ENCODE measurements around the gene NOD2.

The NOD2 gene

DNA sequence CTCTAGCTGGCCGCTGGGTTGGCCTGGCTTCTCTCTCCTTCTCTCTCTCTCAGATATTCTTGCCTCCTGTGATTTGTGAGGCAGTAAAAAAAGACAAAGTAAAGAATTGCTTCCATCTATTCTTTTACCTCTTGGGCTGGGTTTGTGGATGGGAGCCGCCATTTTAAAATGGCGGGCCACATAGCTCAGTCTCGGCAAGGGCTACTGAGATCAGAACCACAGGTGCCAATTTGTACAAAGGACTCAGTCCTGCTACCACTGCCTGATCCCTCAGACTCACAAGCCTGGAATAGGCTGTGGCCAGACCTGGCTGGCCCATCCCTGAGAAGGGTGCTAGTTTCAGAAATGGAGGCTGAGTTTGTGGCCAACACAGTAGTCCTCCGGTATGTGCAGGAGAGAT is 24.1 kb downstream of the NOD2 start:
- no peak for DNase-seq (ENCODE audit: low read depth in 2 of 2)

DNA sequence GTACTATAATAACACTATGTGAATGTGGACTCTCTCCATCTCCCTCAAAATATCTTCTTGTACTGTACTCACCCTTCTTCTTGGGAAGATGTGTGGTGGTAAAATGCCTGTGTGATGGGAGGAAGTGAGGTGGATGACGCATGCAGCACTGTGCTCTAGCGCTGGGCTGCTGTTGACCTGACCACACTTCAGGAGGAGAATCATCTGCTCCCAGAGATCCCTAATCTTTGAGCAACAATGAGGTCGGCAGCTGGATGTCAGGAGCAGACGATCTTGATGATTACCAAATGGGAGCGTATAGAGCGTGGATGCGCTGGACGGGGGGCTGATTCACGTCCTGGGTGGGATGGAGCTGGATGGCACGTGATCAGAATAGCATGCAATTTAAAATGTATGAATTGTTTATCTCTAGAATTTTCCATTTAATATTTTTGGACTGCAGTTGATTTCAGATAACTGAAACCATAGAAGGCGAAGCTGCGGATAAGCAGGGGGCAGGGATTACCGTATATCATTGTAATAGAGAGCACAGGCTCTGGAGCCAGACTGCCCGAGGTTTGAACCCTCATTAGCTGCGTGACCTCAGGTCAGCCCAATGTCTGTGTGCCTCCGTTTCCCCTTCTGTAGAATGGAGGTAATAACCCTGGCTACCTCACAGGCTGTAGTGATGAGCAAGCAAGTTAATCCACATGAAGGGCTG is 24.8 kb downstream of the NOD2 start:
- no peak for DNase-seq (ENCODE audit: low read depth in 2 of 2)

DNA sequence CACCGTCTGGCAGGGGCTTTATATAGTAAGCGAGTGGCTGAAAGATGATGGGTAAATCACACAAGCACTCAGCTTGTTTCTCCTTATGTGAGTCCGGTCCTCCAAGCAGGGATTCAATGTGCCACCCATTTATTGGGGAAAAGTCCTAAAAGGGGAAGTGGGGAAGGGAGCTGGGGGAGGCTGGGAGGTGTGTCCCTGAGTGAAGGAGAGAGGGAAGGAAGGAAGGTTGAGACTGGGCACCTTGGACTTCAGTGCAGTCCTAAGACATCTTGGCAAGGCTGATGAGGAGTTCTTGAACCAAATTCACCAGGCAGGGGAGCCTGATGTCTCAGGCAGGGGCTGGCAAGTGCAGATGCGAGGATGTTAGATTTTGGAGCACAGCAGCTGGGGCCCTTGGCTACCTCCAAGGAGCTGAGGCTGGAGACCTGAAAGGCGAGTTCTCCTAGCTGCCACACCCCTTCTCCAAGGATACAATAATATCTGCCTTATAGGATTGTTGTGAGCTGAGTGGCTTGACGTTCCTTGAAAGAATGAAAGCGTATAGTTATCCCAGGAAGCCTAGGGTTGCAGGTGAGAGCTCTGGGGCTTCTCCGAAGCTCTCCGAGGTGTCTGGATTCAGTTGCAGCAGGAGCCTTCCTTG is 25.5 kb downstream of the NOD2 start:
- DNase-seq (ENCODE audit: low read depth in 2 of 2) = no peak

DNA sequence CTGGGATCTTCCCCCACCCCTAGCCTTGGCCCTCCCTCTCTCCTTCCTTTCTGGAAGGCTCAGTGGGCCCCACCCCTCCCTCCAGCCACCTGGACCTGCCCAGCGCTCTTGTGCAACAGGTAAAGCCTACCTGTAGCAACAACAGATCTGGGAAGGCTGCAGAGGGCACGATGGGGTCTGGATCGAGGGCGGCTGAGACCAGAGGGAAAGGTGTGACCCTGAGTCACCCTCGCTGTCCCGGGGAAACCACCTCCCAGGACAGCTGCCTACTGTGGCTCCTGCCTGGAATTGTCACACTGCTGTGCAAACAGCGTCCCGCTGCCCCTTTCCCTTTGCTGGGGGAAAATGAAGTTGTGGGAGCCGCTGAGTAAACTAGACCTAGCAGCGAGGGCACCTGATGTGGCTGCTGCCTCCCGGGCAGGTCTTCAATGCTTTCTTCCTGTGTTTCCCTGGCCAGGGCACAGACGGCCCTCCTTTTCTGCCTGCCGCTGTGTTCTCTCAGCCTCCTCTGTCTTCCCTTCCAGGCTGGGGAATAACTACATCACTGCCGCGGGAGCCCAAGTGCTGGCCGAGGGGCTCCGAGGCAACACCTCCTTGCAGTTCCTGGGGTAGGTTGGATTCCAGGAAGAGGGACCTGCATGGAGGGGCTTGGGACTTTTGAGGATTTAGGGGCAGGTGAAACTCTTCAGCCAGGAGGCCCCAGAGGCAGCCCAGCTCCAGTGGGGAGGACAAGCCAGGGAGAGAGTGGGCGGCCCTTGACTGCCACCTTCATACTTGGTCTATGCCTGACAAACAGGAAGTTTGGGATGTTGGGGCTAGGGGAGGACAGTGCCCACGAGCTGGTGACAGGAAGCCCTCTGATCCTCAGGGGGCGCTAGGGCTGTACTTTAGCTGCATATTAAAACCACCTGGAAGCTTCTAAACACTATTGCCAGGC is 26.3 kb downstream of the NOD2 start:
- DNase-seq (ENCODE audit: low read depth in 2 of 2) = no peak

DNA sequence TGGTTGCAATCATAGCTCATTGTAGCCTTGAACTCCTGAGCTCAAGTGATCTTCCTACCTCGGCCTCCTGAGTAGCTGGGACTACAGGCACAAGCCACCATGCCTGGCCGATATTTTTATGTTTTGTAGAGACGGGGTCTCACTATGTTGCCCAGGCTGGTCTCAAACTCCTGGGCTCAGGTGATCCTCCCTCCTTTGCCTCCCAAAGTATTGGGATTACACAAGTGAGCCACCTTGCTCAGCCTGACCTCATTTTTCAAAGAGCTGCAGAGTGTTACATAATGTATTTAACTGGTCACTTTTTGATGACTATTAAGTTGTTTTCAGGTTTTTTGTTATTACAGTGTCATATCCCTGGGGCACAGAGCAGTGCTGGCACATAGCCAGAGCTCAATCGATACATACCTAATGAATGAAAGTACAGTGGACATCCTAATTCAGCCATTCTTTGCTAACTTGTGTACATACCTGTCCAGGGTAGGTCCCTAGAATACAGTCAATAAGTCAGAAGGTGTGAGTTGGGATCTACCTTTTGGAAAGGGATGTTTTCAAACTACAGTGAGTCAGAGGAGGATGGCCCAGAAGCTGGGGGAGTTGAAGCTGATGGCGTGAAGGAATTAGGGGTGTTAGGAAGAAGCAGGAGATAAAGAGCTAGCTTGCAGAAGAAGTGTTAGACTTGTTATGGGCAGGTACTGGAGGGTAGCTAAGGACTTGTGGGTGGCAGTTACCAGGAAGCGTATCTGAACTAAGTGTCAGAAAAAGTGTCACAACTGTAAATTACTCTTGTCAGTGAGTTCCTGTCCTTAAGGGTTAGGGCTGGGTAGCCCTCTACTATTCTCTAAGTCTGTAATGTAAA is 28.4 kb downstream of the NOD2 start:
- no peak for DNase-seq (ENCODE audit: low read depth in 2 of 2)

DNA sequence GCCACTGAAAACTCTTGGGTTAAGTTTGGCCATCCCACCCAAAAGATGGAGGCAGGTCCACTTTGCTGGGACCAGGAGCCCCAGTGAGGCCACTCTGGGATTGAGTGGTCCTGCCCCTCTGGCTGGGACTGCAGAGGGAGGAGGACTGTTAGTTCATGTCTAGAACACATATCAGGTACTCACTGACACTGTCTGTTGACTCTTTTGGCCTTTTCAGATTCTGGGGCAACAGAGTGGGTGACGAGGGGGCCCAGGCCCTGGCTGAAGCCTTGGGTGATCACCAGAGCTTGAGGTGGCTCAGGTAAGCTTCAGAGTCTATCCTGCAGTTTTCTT is 29.0 kb downstream of the NOD2 start:
- no peak for DNase-seq (ENCODE audit: low read depth in 2 of 2)

DNA sequence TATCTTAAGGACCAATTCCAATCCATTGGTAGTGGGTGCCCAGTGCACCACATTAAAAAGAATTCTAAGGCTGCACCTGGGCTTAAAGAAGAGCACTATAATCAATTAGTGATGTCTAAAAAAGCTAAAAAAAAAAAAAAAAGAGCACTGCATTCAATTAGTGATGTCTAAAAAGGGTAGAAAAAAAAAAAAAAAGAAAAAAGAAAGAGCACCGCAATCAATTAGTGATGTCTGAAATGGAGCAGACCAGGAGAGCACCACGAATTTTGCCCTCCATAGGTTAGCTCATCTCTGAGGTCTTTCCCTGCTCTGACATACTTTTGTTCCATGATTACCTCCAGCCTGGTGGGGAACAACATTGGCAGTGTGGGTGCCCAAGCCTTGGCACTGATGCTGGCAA is 29.6 kb downstream of the NOD2 start:
- no peak for DNase-seq (ENCODE audit: low read depth in 2 of 2)

DNA sequence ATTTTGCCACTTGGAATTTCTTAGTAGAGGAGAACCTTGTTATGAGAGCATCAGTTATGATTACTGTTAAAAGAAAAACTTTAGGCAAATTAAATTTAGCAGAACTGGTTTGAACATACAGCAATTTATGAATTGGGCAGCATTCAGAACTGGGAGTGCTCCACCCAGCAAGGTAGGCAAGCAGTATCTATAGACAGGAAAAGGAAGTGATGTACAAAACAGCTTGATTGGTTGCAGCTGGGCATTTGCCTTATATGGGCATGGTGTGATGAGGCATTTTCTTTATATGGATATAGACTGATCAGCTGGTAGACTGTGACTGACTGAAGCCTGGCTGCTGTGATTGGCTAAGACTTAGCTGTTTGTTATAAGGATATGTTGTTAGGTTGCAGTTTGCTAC is 30.9 kb downstream of the NOD2 start:
- DNase-seq (ENCODE audit: low read depth in 2 of 2) = no peak

DNA sequence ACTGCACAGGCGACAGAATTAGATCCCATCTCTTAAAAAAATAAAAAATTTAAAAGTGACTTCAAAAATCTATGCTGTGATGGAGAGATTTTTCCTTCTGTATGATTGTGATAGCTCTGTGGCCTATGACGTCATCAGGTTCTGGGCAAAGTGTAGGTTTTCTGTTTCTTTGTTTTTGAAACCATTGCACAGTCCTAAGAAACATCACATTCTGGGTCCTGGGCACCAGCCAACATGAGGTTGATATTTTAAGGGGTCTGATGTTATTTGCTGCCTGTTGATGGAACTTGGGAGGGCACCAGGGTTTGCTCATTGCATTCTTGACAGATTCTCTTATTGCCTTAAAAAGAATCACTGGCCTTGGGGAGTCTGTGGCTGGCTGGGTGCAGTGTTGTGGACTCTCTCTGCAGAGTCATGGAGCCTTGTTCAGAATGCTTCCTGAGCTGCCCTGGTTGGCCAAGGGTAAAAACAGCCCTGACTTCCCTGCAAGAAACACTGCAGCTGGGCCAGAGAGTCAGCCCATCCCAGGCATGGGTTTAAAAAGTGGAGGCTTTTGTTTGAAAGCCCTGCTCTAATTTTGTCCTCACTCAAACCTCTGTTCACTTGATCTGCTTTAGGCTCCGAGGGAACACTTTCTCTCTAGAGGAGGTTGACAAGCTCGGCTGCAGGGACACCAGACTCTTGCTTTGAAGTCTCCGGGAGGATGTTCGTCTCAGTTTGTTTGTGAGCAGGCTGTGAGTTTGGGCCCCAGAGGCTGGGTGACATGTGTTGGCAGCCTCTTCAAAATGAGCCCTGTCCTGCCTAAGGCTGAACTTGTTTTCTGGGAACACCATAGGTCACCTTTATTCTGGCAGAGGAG is 38.0 kb downstream of the NOD2 start:
- no peak for DNase-seq (ENCODE audit: low read depth in 2 of 2)

DNA sequence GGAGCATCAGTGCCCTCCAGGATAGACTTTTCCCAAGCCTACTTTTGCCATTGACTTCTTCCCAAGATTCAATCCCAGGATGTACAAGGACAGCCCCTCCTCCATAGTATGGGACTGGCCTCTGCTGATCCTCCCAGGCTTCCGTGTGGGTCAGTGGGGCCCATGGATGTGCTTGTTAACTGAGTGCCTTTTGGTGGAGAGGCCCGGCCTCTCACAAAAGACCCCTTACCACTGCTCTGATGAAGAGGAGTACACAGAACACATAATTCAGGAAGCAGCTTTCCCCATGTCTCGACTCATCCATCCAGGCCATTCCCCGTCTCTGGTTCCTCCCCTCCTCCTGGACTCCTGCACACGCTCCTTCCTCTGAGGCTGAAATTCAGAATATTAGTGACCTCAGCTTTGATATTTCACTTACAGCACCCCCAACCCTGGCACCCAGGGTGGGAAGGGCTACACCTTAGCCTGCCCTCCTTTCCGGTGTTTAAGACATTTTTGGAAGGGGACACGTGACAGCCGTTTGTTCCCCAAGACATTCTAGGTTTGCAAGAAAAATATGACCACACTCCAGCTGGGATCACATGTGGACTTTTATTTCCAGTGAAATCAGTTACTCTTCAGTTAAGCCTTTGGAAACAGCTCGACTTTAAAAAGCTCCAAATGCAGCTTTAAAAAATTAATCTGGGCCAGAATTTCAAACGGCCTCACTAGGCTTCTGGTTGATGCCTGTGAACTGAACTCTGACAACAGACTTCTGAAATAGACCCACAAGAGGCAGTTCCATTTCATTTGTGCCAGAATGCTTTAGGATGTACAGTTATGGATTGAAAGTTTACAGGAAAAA is 38.8 kb downstream of the NOD2 start:
- no peak for DNase-seq (ENCODE audit: low read depth in 2 of 2)

DNA sequence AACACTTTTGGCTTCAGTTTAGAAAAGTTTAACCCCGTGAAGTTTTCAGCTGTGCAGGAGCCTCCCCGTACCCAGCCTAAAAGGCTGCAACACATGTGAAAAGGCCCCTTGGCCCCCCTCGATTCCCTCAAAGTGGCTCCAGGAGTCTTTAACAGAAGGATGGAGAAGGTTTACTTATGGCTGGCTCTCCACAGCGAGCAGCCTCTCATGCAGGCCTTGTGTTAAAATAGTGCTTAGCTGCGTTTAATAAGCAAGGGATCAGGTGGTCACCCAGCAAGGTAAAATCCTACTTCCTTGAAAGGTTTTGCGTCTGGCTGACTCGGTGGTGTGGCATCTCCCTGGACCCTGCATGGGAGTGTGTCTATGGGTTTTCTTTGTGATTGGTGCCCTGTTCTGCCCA is 40.1 kb downstream of the NOD2 start:
- no peak for DNase-seq (ENCODE audit: low read depth in 2 of 2)

DNA sequence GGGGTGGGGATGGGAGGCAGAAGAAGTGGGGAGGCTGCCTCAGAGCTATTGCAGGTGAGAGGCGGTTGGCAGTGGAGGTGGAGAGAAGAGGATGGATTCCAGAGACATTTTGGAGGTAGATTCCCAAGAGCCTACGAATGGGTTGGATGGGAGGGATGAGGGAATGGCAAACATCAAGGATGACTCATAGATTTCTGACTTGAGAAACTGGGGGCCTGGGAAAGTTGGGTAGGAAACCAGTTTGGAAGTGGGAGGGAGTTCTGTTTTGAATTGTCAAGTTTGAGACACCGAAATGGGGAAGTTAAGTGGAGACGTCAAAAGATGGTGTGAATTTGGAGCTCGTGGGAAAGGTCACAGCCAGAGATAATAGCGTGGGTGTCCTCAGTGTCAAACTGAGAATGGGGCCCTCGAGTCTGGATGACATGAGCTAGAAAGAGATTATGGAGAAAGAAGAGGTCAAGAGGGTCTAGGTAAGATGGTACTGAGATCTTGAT is 42.3 kb downstream of the NOD2 start:
- DNase-seq (ENCODE audit: low read depth in 2 of 2) = no peak

DNA sequence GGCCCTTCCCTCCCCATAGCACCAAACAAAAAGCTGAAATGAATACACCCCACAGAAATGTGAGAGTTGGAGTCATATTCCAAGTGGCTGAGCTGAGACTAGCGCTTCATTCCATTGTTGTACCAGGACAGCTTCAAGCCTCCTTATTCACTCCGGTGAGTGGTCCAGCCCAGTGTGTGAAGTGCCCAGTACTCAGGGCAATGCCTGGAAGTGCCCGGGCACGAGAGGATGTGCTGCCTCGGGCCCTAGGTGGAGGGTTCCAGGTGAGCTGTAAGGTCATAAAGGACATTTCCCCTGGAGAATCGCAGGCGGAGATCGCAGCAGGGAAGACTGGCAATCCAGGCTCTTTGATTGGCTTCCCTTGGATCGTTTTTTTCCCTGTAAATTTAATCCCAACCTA is 43.0 kb downstream of the NOD2 start:
- no peak for DNase-seq (ENCODE audit: low read depth in 2 of 2)

DNA sequence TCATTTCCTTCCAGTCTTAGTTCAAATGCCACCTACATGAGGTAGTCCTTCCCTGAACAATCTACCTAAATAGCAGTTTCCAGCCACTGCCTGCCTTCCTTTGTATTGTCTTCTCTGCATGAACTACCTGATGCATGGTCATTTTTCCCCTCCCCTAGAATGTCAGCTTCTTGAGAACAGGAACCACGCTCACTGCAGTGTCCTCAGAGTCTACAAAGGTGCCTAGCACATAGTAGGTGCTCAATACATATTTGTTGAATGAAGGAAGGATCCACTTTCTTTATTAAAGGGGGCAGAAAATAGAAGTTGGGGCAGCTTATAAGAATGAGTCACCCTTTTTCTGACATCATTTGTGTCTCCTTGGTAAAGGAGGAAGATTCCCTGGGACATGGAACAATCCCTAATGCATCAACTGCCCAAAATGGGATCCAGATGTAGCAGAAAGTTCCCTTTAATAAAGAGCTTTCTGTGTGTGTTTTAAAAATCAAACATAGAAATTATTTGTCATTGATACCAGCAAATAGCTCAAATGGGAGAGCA is 44.1 kb downstream of the NOD2 start:
- no peak for DNase-seq (ENCODE audit: low read depth in 2 of 2)

DNA sequence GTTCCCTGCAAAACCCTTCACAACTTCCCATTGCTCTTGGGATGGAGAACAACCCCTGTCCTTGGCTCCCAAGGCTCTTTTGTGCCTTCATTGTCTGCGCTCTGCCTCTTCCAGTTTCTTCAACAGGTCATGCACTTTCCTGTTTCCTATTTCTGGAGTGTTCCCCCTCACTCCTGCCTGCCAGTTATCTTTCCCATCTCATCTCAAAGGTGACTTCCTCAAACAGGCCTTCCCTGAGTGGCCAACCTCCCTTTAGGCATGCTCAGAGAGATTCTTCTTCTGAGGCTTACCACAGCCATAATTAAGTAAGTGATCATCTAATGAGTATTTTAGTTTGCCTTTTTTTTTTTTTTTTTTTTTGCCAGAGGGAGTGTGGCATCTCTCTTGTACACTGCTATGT is 45.6 kb downstream of the NOD2 start:
- DNase-seq (ENCODE audit: low read depth in 2 of 2) = no peak

DNA sequence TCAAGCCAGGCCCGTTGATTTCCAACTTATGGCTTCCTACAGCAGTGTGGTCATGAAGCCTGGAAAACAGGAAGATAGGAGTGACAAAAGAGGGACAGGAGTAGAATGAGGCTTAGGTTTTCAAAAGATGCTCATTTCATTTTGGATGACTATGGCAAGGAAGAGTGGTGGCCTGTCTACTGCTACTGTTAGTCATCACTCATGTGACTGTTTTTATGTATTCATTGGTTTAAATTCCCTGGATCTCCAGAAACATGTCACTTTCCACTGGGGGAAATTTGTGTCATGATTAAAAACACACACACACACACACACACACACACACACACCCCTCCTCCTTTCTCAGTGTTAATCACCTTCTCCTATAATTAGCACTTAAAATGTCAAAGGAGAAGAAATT is 47.3 kb downstream of the NOD2 start:
- no peak for DNase-seq (ENCODE audit: low read depth in 2 of 2)

DNA sequence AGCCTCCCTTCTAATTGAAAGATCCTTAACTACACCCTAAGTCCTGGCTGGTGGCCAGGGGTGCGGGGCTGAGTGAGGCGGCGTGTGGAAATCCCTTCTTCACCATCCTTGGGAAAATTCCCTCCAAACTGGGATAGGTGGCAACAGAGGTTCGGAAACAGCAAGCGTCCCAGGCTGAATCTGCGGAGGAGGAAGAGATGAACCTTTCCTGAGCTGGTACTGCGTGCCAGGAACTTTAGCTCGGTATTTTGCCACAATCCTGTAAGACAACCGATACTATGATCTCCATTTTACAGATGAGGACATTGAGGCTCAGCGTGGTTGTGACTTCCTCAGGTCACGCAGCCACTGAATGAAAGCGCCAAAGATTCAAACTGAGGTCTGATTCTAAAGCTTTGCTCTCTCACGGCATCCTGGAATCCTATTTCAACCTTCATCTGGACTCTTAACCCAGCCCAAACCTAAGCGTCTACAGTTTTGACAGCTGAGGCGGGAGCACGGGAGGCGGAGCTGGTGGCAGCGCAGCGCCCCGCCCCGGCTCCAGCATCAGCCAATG is 47.9 kb downstream of the NOD2 start:
- DNase-seq (ENCODE audit: low read depth in 2 of 2) = no peak

DNA sequence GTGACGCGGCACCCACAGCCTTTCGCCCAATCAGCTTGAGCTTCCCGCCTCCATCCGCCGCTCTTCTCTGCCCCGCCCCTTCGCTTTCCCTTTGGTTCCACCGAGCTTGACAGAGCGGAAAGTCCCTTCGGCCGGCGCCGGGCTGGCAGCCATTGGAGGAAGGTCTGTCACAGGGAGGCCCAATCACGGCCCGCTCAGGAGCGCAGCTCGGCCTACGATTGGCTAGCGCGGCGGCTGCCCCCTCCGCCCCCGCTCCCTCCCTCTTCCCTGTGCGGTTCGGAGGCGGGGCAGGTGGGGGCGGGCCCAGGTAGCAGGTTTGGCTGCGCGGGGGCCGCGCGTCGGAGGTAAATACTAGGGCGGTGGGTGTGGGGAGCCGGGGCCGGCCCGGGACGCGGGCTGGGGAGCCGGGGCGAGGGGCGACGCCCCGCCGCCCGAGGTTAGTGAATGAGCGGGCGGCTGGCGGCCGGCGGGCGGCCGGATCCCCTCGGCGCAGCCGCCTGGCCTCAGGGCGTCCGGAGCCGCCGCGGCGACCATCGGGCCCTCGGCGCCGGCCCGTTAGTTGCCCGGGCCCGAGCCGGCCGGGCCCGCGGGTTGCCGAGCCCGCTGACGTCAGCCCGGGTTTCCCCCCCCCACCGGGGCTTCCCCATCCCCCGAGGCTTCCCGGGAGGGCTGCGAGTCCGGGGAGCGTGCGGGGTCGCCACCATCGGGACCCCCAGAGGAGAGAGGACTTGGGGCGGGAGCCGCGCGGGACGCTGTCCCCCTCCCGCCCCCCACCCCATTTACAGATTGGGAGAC is 48.6 kb downstream of the NOD2 start, which contains the start of gene CYLD:
Gene CYLD (plus strand): TSS at position 306 of the 795 bp plus-strand sequence. CDS start 7,613 bp downstream, outside the sequence.
- DNase-seq (ENCODE audit: low read depth in 2 of 2) = peak; percentile 96 to 99

Data from stimulated activated CD4-positive, alpha-beta T cell treated with anti-CD3 and anti-CD28 coated beads, Interleukin-1b, Interleukin-23, amount 100 ng/mL, for 1 hour (primary cell).